GM12801 (cell line): ENCODE results near the gene IFIT5.

Experiments used
- CTCF ChIP-seq: IDR thresholded peaks from one replicate; pipeline ENCODE4 v1.5.1; 2011; ENCODE audit warnings: control low read depth; ENCODE audit not compliant: insufficient read length; ENCODE audit errors: extremely low read depth

IFIT5 gene

GRCh38 chr10:89398003-89398749 lies 16.2 kb upstream of the IFIT5 start:
- no peak for TF ChIP-seq CTCF

GRCh38 chr10:89399956-89400355 lies 14.4 kb upstream of the IFIT5 start:
- TF ChIP-seq CTCF: no peak

- no peak for TF ChIP-seq CTCF
These were observed 11.3 kb upstream of the IFIT5 start for GRCh38 chr10:89403043-89403442.

- TF ChIP-seq CTCF: no peak
These were observed 10.0 kb upstream of the IFIT5 start for GRCh38 chr10:89404104-89405047.

GRCh38 chr10:89413398-89413912 lies 913 bp upstream of the IFIT5 start:
- no peak for TF ChIP-seq CTCF

- no peak for TF ChIP-seq CTCF
These were observed 782 bp downstream of the IFIT5 start for GRCh38 chr10:89414879-89415821.
